Gastrocnemius medialis (tissue), 4 donors: ENCODE results near the gene FBXW4. TPM values are rescaled to one million over a fixed set of nuclear protein-coding genes. Genes with fewer than 3 reads are reported as not detected.

Experiments
- ATAC-seq, 2 donors: fragments of 150-250 bp; one replicate each; pipeline ENCODE4 v1.9.1; 2016
- DNase-seq, 2 donors: peaks; one replicate each; pipeline ENCODE4 v3.0.0-alpha.2; 2019
- H3K27ac ChIP-seq, 4 donors: fragments of 200-600 bp; sonication (generic); 1 replicate in 1 of 4; 2 replicates in 3 of 4; pipeline ENCODE4 v1.5.1; 2016 to 2018; ENCODE audit warnings: mild to moderate bottlenecking in 2 of 4, moderate library complexity in 1 of 4
- H3K27me3 ChIP-seq, 3 donors: fragments of 200-600 bp; sonication (generic) in 2 of 3; 1 replicate in 1 of 3; 2 replicates in 2 of 3; pipeline versions ENCODE4 v1.5.1 to v1.6.0; 2016 to 2019; ENCODE audit warnings: mild to moderate bottlenecking in 1 of 3, moderate library complexity in 1 of 3
- H3K36me3 ChIP-seq, 2 donors: fragments of 200-600 bp; sonication (generic) in 1 of 2; one replicate each; pipeline ENCODE4 v1.5.1; 2017 to 2018
- H3K4me1 ChIP-seq, 2 donors: fragments of 200-600 bp; sonication (generic) in 1 of 2; one replicate each; pipeline ENCODE4 v1.5.1; 2016 to 2017; ENCODE audit warnings: mild to moderate bottlenecking in 2 of 2
- H3K4me3 ChIP-seq, 4 donors: fragments of 200-600 bp; sonication (generic) in 3 of 4; 1 replicate in 1 of 4; 2 replicates in 3 of 4; pipeline ENCODE4 v1.5.1; 2016 to 2019; ENCODE audit warnings: mild to moderate bottlenecking in 2 of 4
- H3K9me3 ChIP-seq, 3 donors: fragments of 200-600 bp; sonication (generic) in 2 of 3; 1 replicate in 1 of 3; 2 replicates in 2 of 3; pipeline ENCODE4 v1.5.1; 2016 to 2019
- CTCF ChIP-seq, 5 experiments: fragments of 450-650 bp in 3 of 5; fragments of 200-600 bp in 2 of 5; sonication (generic) in 2 of 5; IDR thresholded peaks in 4 of 5; conservative IDR thresholded peaks in 1 of 5; 1 replicate in 4 of 5; 2 replicates in 1 of 5; pipeline ENCODE4 v1.5.1; 2016 to 2019; ENCODE audit warnings: antibody characterized with exemption in 5 of 5, mild to moderate bottlenecking in 3 of 5, moderate library complexity in 3 of 5
- POLR2A ChIP-seq, 2 donors: fragments of 450-650 bp; IDR thresholded peaks; one replicate each; pipeline ENCODE4 v1.6.1; 2017; ENCODE audit warnings: antibody characterized with exemption in 2 of 2, mild to moderate bottlenecking in 2 of 2, moderate library complexity in 2 of 2
- in situ Hi-C, 4 donors: fragments of 200-750 bp; cut with MboI; loops; one replicate each; pipeline versions ENCODE4 v1.15.0 to v1.8.0; 2017; ENCODE audit warnings: low sequenced_read_pairs in 4 of 4
- intact Hi-C: fragments of 100-400 bp; cut with DNase I; formaldehyde crosslinking; loops from one replicate; pipeline ENCODE4 v1.15.1; 2023; ENCODE audit warnings: low total_unique reads
- total RNA-seq, 4 donors: library from RNA; depleted of rRNA; stranded (reverse); fragments of >200 nt; gene quantifications; one replicate each; pipeline versions ENCODE4 v1.1.0 to v1.2.3, GENCODE V29; 2016

The FBXW4 gene
- total RNA-seq, 4 donors from 2014 or later, result 43.1 to 72.6 (median 70.2) TPM

GRCh38 chr10:101693978-101694673 is 844 bp downstream of the FBXW4 start:
- in situ Hi-C loops, result no loop called here
- H3K4me1 ChIP-seq, result peaks cover 23 to 45% of the 10 kb centered on the region in 2 donors

GRCh38 chr10:101693651-101693977 is 1.4 kb downstream of the FBXW4 start:
- H3K27ac ChIP-seq, result peak overlapping the region; percentile 87 to 96 (median 94)
- peaks cover 23 to 45% of the 10 kb centered on the region in 2 donors for H3K4me1 ChIP-seq
- DNase-seq (no peak), ATAC-seq (no peak)
- in situ Hi-C loops (no loop called here), intact Hi-C loops (loop anchor here (10.0 kb wide), 1 partner anchor 89 kb away; no protein-coding TSS in a partner anchor)
- TF ChIP-seq POLR2A (IDR thresholded peaks at IDR 0.05) (no peak), CTCF (IDR thresholded peaks at IDR 0.05 in 4 of 5, conservative IDR thresholded peaks at IDR 0.05 in 1 of 5) (no peak)
- peak overlapping the region; percentile 71 to 97 (median 90) for H3K4me3 ChIP-seq
- H3K9me3 ChIP-seq, result no peaks in the 10 kb centered on the region
- H3K27me3 ChIP-seq, result no peaks in the 10 kb centered on the region
- H3K36me3 ChIP-seq, result no peaks in the 10 kb centered on the region

More at GRCh38 chr10:101693978-101694673, 844 bp downstream of the FBXW4 start:
- Histone ChIP-seq H3K27me3 (no peaks in the 10 kb centered on the region), H3K9me3 (no peaks in the 10 kb centered on the region), H3K36me3 (no peaks in the 10 kb centered on the region), H3K27ac (peak overlapping the region; percentile 87 to 96 (median 94)), H3K4me3 (peak overlapping the region; percentile 71 to 97 (median 90))
- intact Hi-C loops, result loop anchor here (10.0 kb wide), 1 partner anchor 89 kb away; no protein-coding TSS in a partner anchor
- DNase-seq, result peak; percentile 9 to 31
- ATAC-seq, result peak; percentile 74 to 75
- TF ChIP-seq POLR2A (IDR thresholded peaks at IDR 0.05) (peak in 1 of 2 donors; percentile 5), CTCF (IDR thresholded peaks at IDR 0.05 in 4 of 5, conservative IDR thresholded peaks at IDR 0.05 in 1 of 5) (no peak)

- H3K27me3 ChIP-seq, result no peaks in the 10 kb centered on the region
- H3K9me3 ChIP-seq, result no peaks in the 10 kb centered on the region
- H3K36me3 ChIP-seq, result no peaks in the 10 kb centered on the region
- no peak overlapping the region for H3K4me3 ChIP-seq
- no peak overlapping the region for H3K27ac ChIP-seq
- intact Hi-C loops, result loop anchor here (10.0 kb wide), 1 partner anchor 86 kb away; no protein-coding TSS in a partner anchor
- ATAC-seq (no peak), DNase-seq (no peak)
- H3K4me1 ChIP-seq, result peaks cover 36 to 65% of the 10 kb centered on the region in 2 donors
- in situ Hi-C loops, result no loop called here
- no peak for TF ChIP-seq POLR2A (IDR thresholded peaks at IDR 0.05)
- no peak for TF ChIP-seq CTCF (IDR thresholded peaks at IDR 0.05 in 4 of 5, conservative IDR thresholded peaks at IDR 0.05 in 1 of 5)
Observed at GRCh38 chr10:101691081-101691480, 3.9 kb downstream of the FBXW4 start.

- TF ChIP-seq CTCF (IDR thresholded peaks at IDR 0.05 in 4 of 5, conservative IDR thresholded peaks at IDR 0.05 in 1 of 5) (no peak), POLR2A (IDR thresholded peaks at IDR 0.05) (no peak)
- intact Hi-C loops, result loop anchor here (10.0 kb wide), 1 partner anchor 86 kb away; no protein-coding TSS in a partner anchor
- DNase-seq (no peak), ATAC-seq (no peak)
- H3K4me1 ChIP-seq, result peaks cover 36 to 63% of the 10 kb centered on the region in 2 donors
- H3K36me3 ChIP-seq, result no peaks in the 10 kb centered on the region
- no peaks in the 10 kb centered on the region for H3K27me3 ChIP-seq
- no peak overlapping the region for H3K4me3 ChIP-seq
- in situ Hi-C loops, result no loop called here
- H3K9me3 ChIP-seq, result no peaks in the 10 kb centered on the region
- H3K27ac ChIP-seq, result no peak overlapping the region
Observed at GRCh38 chr10:101690461-101690860, 4.5 kb downstream of the FBXW4 start.
